Measurements from ENCODE around the gene NET1.
"Not testable (repeated sequence)": the region's sequence is repeated elsewhere in the genome, so short reads cannot be mapped to it uniquely, and the experiment has no call there.

The NET1 gene

DNA sequence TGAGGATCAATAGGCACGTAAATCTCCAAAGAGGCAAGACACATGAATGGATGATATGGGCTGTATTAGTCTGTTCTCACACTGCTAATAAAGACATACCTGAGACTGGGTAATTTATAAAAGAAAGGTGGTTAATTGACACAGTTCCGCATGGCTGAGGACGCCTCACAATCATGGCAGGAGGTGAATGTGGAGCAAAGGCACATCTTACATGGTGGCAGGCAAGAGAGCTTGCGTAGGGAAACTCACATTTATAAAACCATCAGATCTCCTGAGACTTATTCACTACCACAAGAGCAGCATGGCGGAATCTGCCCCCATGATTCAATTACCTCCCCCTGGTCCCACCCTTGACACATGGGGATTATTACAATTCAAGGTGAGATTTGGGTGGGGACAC, 33.2 kb upstream of the NET1 start:
- not testable (repeated sequence) for H3K4me2 ChIP-seq (ENCODE audit: low read length); H2BK120ac ChIP-seq (ENCODE audit: low read depth, low read length); H3K9ac ChIP-seq (ENCODE audit: low read length); H2AK5ac ChIP-seq (ENCODE audit: low read length); H3K27me3 ChIP-seq (ENCODE audit: insufficient read depth, low read length, poor library complexity); H3K56ac ChIP-seq (ENCODE audit: low read length); H4K5ac ChIP-seq (ENCODE audit: low read length); H3K4me1 ChIP-seq (ENCODE audit: control insufficient read depth, low read depth, low read length); H2BK5ac ChIP-seq (ENCODE audit: low read length); H3K23ac ChIP-seq (ENCODE audit: low read length); H3K36me3 ChIP-seq (ENCODE audit: control insufficient read depth, insufficient read depth, low read length); H3K4ac ChIP-seq (ENCODE audit: low read depth, low read length); H3K79me1 ChIP-seq (ENCODE audit: low read length); H3K4me3 ChIP-seq (ENCODE audit: low read length); H4K8ac ChIP-seq (ENCODE audit: low read depth, low read length); H2BK15ac ChIP-seq (replicated peaks; ENCODE audit: low read depth); H3K79me2 ChIP-seq (ENCODE audit: control insufficient read depth, insufficient read depth, low read length); H3K18ac ChIP-seq (ENCODE audit: low read length); H3K27ac ChIP-seq (ENCODE audit: low read depth, low read length); DNase-seq
- WGBS (ENCODE audit: extremely low coverage, insufficient coverage, low lambda C conversion rate), result no CpG with 5 or more reads among the region's 5 CpGs

DNA sequence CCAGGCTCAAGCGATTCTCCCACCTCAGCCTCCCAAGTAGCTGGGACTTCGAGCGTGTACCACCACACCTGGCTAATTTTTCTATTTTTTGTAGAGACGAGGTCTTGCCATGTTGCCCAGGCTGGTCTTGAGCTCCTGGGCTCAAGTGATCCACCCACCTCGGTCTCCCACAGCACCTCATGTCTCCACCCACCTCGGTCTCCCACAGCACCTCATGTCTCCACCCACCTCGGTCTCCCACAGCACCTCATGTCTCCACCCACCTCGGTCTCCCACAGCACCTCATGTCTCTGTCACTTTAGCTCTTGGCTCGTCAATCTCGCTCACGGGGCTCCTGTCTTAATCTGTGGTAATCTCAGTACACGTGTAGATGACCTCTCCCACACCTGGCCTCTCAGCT, 32.0 kb upstream of the NET1 start:
- not testable (repeated sequence) for H2BK15ac ChIP-seq (replicated peaks; ENCODE audit: low read depth); H3K18ac ChIP-seq (ENCODE audit: low read length); H4K8ac ChIP-seq (ENCODE audit: low read depth, low read length); H3K4ac ChIP-seq (ENCODE audit: low read depth, low read length); H3K9ac ChIP-seq (ENCODE audit: low read length); H3K56ac ChIP-seq (ENCODE audit: low read length); H2BK5ac ChIP-seq (ENCODE audit: low read length); H3K79me1 ChIP-seq (ENCODE audit: low read length); H3K23ac ChIP-seq (ENCODE audit: low read length); H3K79me2 ChIP-seq (ENCODE audit: control insufficient read depth, insufficient read depth, low read length); H4K5ac ChIP-seq (ENCODE audit: low read length); DNase-seq; H3K4me2 ChIP-seq (ENCODE audit: low read length); H2AK5ac ChIP-seq (ENCODE audit: low read length); H3K27me3 ChIP-seq (ENCODE audit: insufficient read depth, low read length, poor library complexity); H2BK120ac ChIP-seq (ENCODE audit: low read depth, low read length); H3K4me1 ChIP-seq (ENCODE audit: control insufficient read depth, low read depth, low read length); H3K27ac ChIP-seq (ENCODE audit: low read depth, low read length); H3K36me3 ChIP-seq (ENCODE audit: control insufficient read depth, insufficient read depth, low read length); H3K4me3 ChIP-seq (ENCODE audit: low read length)
- WGBS (ENCODE audit: extremely low coverage, insufficient coverage, low lambda C conversion rate), result no CpG with 5 or more reads among the region's 12 CpGs

DNA sequence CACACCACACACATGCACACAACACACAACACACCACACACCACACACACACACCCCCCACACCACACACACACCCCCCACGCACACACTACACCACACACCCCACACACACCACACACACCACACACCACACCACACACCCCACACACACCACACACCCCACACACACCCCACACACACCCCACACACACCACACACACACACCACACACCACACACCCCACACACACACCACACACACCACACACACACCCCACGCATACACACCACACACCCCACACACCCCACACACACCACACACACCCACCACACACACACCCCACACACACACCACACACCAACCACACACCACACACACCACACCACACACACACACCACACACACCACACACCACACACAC, 31.2 kb upstream of the NET1 start:
- Histone ChIP-seq H3K79me2 (ENCODE audit: control insufficient read depth, insufficient read depth, low read length) (no peaks in the 10 kb centered on the region), H3K9ac (ENCODE audit: low read length) (no peak overlapping the region), H3K23ac (ENCODE audit: low read length) (no peak overlapping the region), H3K79me1 (ENCODE audit: low read length) (no peaks in the 10 kb centered on the region), H2AK5ac (ENCODE audit: low read length) (no peak overlapping the region), H2BK5ac (ENCODE audit: low read length) (no peak overlapping the region), H3K4me1 (ENCODE audit: control insufficient read depth, low read depth, low read length) (no peaks in the 10 kb centered on the region), H3K56ac (ENCODE audit: low read length) (no peak overlapping the region), H2BK15ac (replicated peaks; ENCODE audit: low read depth) (no peak overlapping the region), H2BK120ac (ENCODE audit: low read depth, low read length) (no peak overlapping the region), H3K4ac (ENCODE audit: low read depth, low read length) (no peak overlapping the region), H4K8ac (ENCODE audit: low read depth, low read length) (no peak overlapping the region), H4K5ac (ENCODE audit: low read length) (no peak overlapping the region), H3K4me2 (ENCODE audit: low read length) (no peak overlapping the region), H3K36me3 (ENCODE audit: control insufficient read depth, insufficient read depth, low read length) (no peaks in the 10 kb centered on the region), H3K27me3 (ENCODE audit: insufficient read depth, low read length, poor library complexity) (no peaks in the 10 kb centered on the region), H3K27ac (ENCODE audit: low read depth, low read length) (no peak overlapping the region), H3K18ac (ENCODE audit: low read length) (no peak overlapping the region), H3K4me3 (ENCODE audit: low read length) (no peak overlapping the region)
- WGBS (ENCODE audit: extremely low coverage, insufficient coverage, low lambda C conversion rate), result 100% methylated on average over 1 of the region's 2 CpGs
- no peak for DNase-seq

DNA sequence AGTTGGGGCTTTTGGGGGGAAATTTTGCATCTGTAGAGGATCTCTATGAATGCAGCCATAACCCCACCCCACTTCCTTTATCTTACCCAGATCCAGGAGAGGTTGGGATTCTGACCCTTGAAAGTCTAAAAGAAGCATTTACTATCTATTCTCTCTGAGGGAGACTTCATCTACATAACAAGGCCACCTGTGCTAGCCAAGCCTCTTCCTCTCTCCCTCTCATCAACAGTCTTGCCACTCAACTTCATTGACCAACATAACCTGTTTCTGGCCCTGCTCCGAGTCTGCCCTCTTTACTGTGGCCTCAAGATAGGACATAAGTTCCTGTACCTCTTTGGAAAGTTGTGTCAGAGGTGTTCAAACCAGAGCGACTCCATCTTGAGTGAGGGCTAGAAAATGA, 27.1 kb upstream of the NET1 start:
- no peak overlapping the region for H2BK5ac ChIP-seq (ENCODE audit: low read length)

DNA sequence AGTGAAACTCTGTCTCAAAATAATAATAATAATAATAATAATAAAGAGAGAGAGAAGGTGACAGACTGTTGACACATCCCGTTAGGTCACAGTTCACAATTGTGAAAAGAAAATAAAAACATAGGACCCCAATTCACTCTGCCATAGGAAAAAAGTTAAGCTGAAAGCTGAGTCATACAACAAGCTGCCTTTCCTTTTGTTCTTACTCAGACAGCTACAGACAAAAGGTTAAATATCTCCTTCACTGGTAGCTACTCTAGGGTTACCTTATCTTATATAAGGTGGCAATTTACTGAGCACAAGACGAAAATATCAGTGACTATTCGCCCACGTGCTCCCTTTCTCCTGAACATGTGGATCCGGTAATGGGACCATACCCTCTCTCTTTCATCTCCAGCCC, 25.2 kb upstream of the NET1 start:
- no peak overlapping the region for H2BK120ac ChIP-seq (ENCODE audit: low read depth, low read length)
- no peak for DNase-seq
- H3K4me2 ChIP-seq (ENCODE audit: low read length), result no peak overlapping the region
- H3K23ac ChIP-seq (ENCODE audit: low read length), result no peak overlapping the region
- H3K79me2 ChIP-seq (ENCODE audit: control insufficient read depth, insufficient read depth, low read length), result no peaks in the 10 kb centered on the region
- no peak overlapping the region for H2BK15ac ChIP-seq (replicated peaks; ENCODE audit: low read depth)
- H3K4ac ChIP-seq (ENCODE audit: low read depth, low read length), result no peak overlapping the region
- H3K36me3 ChIP-seq (ENCODE audit: control insufficient read depth, insufficient read depth, low read length), result no peaks in the 10 kb centered on the region
- no peak overlapping the region for H4K8ac ChIP-seq (ENCODE audit: low read depth, low read length)
- H3K9ac ChIP-seq (ENCODE audit: low read length), result no peak overlapping the region
- WGBS (ENCODE audit: extremely low coverage, insufficient coverage, low lambda C conversion rate), result no CpG with 5 or more reads among the region's 5 CpGs
- no peak overlapping the region for H4K5ac ChIP-seq (ENCODE audit: low read length)
- no peaks in the 10 kb centered on the region for H3K27me3 ChIP-seq (ENCODE audit: insufficient read depth, low read length, poor library complexity)
- no peak overlapping the region for H2AK5ac ChIP-seq (ENCODE audit: low read length)
- H3K4me3 ChIP-seq (ENCODE audit: low read length), result no peak overlapping the region
- H3K18ac ChIP-seq (ENCODE audit: low read length), result no peak overlapping the region
- no peaks in the 10 kb centered on the region for H3K4me1 ChIP-seq (ENCODE audit: control insufficient read depth, low read depth, low read length)
- no peak overlapping the region for H3K56ac ChIP-seq (ENCODE audit: low read length)
- H3K27ac ChIP-seq (ENCODE audit: low read depth, low read length), result no peak overlapping the region
- H3K79me1 ChIP-seq (ENCODE audit: low read length), result no peaks in the 10 kb centered on the region
- H2BK5ac ChIP-seq (ENCODE audit: low read length), result no peak overlapping the region

More for the DNA sequence above, 27.1 kb upstream of the NET1 start:
- no peaks in the 10 kb centered on the region for H3K36me3 ChIP-seq (ENCODE audit: control insufficient read depth, insufficient read depth, low read length)
- H2BK120ac ChIP-seq (ENCODE audit: low read depth, low read length), result no peak overlapping the region
- H3K27me3 ChIP-seq (ENCODE audit: insufficient read depth, low read length, poor library complexity), result no peaks in the 10 kb centered on the region
- H3K23ac ChIP-seq (ENCODE audit: low read length), result no peak overlapping the region
- H3K56ac ChIP-seq (ENCODE audit: low read length), result no peak overlapping the region
- H4K8ac ChIP-seq (ENCODE audit: low read depth, low read length), result no peak overlapping the region
- no peak for DNase-seq
- no peak overlapping the region for H3K18ac ChIP-seq (ENCODE audit: low read length)
- no peaks in the 10 kb centered on the region for H3K79me1 ChIP-seq (ENCODE audit: low read length)
- H3K4me3 ChIP-seq (ENCODE audit: low read length), result no peak overlapping the region
- H3K4ac ChIP-seq (ENCODE audit: low read depth, low read length), result no peak overlapping the region
- H3K9ac ChIP-seq (ENCODE audit: low read length), result no peak overlapping the region
- H3K27ac ChIP-seq (ENCODE audit: low read depth, low read length), result no peak overlapping the region
- no CpG with 5 or more reads among the region's 2 CpGs for WGBS (ENCODE audit: extremely low coverage, insufficient coverage, low lambda C conversion rate)
- H3K4me2 ChIP-seq (ENCODE audit: low read length), result no peak overlapping the region
- no peak overlapping the region for H2BK15ac ChIP-seq (replicated peaks; ENCODE audit: low read depth)
- H2AK5ac ChIP-seq (ENCODE audit: low read length), result no peak overlapping the region
- H4K5ac ChIP-seq (ENCODE audit: low read length), result no peak overlapping the region
- no peaks in the 10 kb centered on the region for H3K79me2 ChIP-seq (ENCODE audit: control insufficient read depth, insufficient read depth, low read length)
- H3K4me1 ChIP-seq (ENCODE audit: control insufficient read depth, low read depth, low read length), result no peaks in the 10 kb centered on the region

DNA sequence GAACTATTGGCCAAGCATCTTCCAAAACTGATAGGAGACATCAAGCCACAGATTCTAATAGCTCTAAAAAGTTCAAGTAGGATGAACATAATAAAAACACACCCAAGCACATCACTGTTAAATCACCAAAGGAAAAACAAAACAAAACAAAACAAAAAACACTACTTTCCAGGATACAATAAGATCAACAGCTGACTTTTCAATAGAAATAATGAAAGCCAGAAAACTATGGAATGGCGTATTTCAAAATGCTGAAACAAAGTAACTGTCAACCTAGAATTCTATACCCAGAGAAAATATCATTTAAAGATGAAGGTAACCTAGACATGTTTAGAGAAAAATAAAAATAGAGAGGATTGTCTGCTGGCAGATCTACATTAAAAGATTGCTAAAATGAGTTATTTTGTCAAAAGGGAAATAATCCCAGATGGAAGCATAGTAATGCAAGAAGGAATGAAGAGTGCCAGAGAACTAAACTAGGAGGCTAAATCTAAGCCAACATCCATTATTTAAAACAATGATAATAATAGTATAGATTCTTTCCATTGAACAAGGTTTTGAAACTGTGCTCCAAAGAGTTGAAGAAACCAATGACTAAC, 21.7 kb upstream of the NET1 start:
- Histone ChIP-seq H3K4me3 (ENCODE audit: low read length) (no peak overlapping the region), H2AK5ac (ENCODE audit: low read length) (no peak overlapping the region), H3K18ac (ENCODE audit: low read length) (no peak overlapping the region), H3K9ac (ENCODE audit: low read length) (no peak overlapping the region), H2BK5ac (ENCODE audit: low read length) (no peak overlapping the region), H4K8ac (ENCODE audit: low read depth, low read length) (no peak overlapping the region), H3K27ac (ENCODE audit: low read depth, low read length) (no peak overlapping the region), H3K27me3 (ENCODE audit: insufficient read depth, low read length, poor library complexity) (no peaks in the 10 kb centered on the region), H2BK15ac (replicated peaks; ENCODE audit: low read depth) (no peak overlapping the region), H3K4me1 (ENCODE audit: control insufficient read depth, low read depth, low read length) (no peaks in the 10 kb centered on the region), H2BK120ac (ENCODE audit: low read depth, low read length) (no peak overlapping the region), H3K56ac (ENCODE audit: low read length) (no peak overlapping the region), H3K23ac (ENCODE audit: low read length) (no peak overlapping the region), H3K36me3 (ENCODE audit: control insufficient read depth, insufficient read depth, low read length) (no peaks in the 10 kb centered on the region), H4K5ac (ENCODE audit: low read length) (no peak overlapping the region), H3K4ac (ENCODE audit: low read depth, low read length) (no peak overlapping the region), H3K79me2 (ENCODE audit: control insufficient read depth, insufficient read depth, low read length) (no peaks in the 10 kb centered on the region), H3K4me2 (ENCODE audit: low read length) (no peak overlapping the region), H3K79me1 (ENCODE audit: low read length) (no peaks in the 10 kb centered on the region)
- no peak for DNase-seq
- WGBS (ENCODE audit: extremely low coverage, insufficient coverage, low lambda C conversion rate), result no CpG with 5 or more reads among the region's 1 CpG
